Measurements from ENCODE around the gene DDX28. TPM values are rescaled to one million over a fixed set of nuclear protein-coding genes. Genes with fewer than 3 reads are reported as not detected.
"Not testable (repeated sequence)": the region's sequence is repeated elsewhere in the genome, so short reads cannot be mapped to it uniquely, and the experiment has no call there.

DDX28 gene
- total RNA-seq, 2 experiments from 2014 or later = 11.6 to 12.3 TPM

DNA sequence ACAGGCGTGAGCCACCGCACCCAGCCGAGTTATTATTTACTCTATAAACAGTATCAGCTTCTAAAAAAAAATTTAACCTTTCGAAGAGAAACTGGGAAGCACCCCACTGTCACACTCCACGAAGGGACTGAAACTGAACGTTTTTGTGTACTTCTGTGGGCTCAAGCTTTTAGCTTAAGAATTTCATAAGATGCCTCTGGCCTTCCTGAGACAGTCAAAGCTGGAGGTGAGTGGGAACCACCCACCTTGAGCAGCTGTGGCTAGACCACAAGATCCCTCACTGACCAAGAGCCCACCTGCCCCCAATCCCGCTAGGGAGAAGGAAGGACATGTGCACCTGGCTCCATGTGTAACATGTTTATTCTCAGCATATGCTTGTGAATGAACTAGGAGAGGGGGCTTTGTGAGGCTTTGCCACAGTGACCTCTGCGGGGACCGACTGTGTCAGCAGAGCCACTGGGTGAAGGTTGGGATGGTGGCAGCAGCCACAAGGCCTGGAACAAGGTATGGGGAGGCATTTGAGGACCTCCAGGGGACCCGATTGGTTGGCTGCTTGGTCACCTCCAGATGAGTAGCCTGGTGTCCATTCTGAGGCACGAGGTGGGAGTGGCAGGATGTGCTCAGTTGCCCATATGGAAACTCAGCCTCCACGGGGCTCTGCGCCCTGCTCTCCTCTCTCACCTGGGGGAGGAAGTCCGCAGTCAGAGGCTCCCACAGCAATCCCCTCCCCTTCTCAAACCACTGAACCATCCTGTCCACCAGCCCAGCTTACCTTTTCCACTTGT, 47.5 kb downstream of the DDX28 start:
- ChIA-PET POLR2A (interaction anchor here (1.3 kb wide), 1 partner anchor 43 kb away, joined by 3 read pairs; the partner anchor contains the start of gene CTRL), CTCF (no interaction called here)
- no peak for DNase-seq
- Mint-ChIP-seq H3K9me3 (no peaks in the 10 kb centered on the region), H3K4me3 (no peak overlapping the region), H3K27ac (no peak overlapping the region), H3K4me1 (no peaks in the 10 kb centered on the region), H3K27me3 (peaks cover 17% of the 10 kb centered on the region), H3K36me3 (ENCODE audit: low read depth) (no peaks in the 10 kb centered on the region)

DNA sequence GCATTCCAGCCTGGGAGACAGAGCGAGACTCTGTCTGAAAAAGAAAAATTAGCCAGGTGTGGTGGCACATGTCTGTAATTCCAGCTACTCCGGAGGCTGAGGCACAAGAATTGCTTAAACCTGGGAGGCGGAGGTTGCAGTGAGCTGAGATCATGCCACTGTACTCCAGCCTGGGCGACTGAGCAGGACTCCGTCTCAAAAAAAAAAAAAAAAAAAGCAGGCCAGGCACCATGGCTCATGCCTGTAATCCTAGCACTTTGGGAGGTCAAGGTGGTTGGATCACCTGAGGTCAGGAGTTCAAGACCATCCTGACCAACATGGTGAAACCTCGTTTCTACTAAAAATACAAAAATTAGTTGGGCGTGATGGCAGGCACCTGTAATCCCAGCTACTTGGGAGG, 50.7 kb downstream of the DDX28 start:
- POLR2A ChIA-PET = interaction anchor here (1.3 kb wide), 2 partner anchors 36 to 39 kb away, joined by 3 to 4 read pairs; partner anchors contain the start of gene PSMB10
- H3K27me3 Mint-ChIP-seq; H3K4me3 Mint-ChIP-seq; H3K36me3 Mint-ChIP-seq (ENCODE audit: low read depth); H3K27ac Mint-ChIP-seq; H3K9me3 Mint-ChIP-seq; DNase-seq: not testable (repeated sequence)
- peaks cover 13% of the 10 kb centered on the region for H3K4me1 Mint-ChIP-seq
- CTCF ChIA-PET = interaction anchor here (0.7 to 1.5 kb wide), 3 partner anchors 29 to 160 kb away, joined by 3 to 4 read pairs (median 3); no protein-coding TSS in a partner anchor

DNA sequence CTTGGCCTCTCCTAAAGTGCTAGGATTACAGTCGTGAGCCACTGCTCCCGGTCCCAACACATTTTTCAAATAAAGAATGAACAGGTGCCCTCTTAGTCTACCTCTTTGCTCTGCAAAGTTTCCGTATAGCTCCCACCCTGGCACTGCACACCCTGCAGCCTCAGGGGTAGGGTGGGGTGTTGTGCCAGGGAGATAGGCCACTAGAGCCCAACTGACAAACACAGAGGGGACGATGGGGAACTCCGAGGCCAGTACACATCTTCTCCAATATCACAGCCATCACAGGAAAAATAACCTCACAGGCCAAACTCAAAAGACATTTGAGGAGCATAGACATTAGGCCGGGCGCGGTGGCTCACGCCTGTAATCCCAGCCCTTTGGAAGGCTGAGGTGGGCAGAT, 51.9 kb downstream of the DDX28 start:
- no peak overlapping the region for H3K4me3 Mint-ChIP-seq
- H3K9me3 Mint-ChIP-seq = no peaks in the 10 kb centered on the region
- CTCF ChIA-PET = interaction anchor here (1.0 to 1.5 kb wide), 4 partner anchors 10 to 70 kb away, joined by 3 to 6 read pairs (median 4); no protein-coding TSS in a partner anchor
- peaks cover 5% of the 10 kb centered on the region for H3K36me3 Mint-ChIP-seq (ENCODE audit: low read depth)
- POLR2A ChIA-PET = interaction anchor here (0.9 kb wide), 1 partner anchor 35 kb away, joined by 3 read pairs; the partner anchor contains the start of gene PSMB10
- no peak overlapping the region for H3K27ac Mint-ChIP-seq
- DNase-seq = no peak
- peaks cover 6% of the 10 kb centered on the region for H3K27me3 Mint-ChIP-seq
- peaks cover 25% of the 10 kb centered on the region for H3K4me1 Mint-ChIP-seq

Other genes starting within 250 kb of the DDX28 start
- 10 to 100 TPM; 23.2 to 24.3 TPM for gene RANBP10, start 216.7 kb downstream of the DDX28 start, total RNA-seq
- under 1 TPM; 0.20 to 0.25 TPM for gene TSNAXIP1, start 216.3 kb downstream of the DDX28 start, total RNA-seq
- gene THAP11, start 180.9 kb downstream of the DDX28 start, total RNA-seq = 10 to 100 TPM; 40.6 to 42.3 TPM
- gene NUTF2, start 176.3 kb downstream of the DDX28 start, total RNA-seq = 100 to 1,000 TPM in 1 of 2 experiments, 10 to 100 TPM in 1; 96.4 to 101 TPM
- gene CENPT, start 175.5 kb downstream of the DDX28 start, total RNA-seq = 10 to 100 TPM; 50.2 to 53.5 TPM
- 10 to 100 TPM; 98.4 to 99.3 TPM for gene EDC4, start 150.2 kb downstream of the DDX28 start, total RNA-seq
- gene NRN1L, start 138.3 kb downstream of the DDX28 start, total RNA-seq = 1 to 10 TPM in 1 of 2 experiments, under 1 TPM in 1; 0.76 to 1.3 TPM
- 10 to 100 TPM; 19.0 TPM for gene PSKH1, start 130.0 kb downstream of the DDX28 start, total RNA-seq
- gene CTRL, start 91.4 kb downstream of the DDX28 start, total RNA-seq = 1 to 10 TPM; 4.5 to 5.0 TPM
- 100 to 1,000 TPM; 236 to 241 TPM for gene PSMB10, start 86.4 kb downstream of the DDX28 start, total RNA-seq
- 10 to 100 TPM; 10.7 to 14.8 TPM for gene LCAT, start 79.1 kb downstream of the DDX28 start, total RNA-seq
- 10 to 100 TPM; 37.9 to 40.0 TPM for gene SLC12A4, start 54.6 kb downstream of the DDX28 start, total RNA-seq
- gene DPEP3, start 42.7 kb downstream of the DDX28 start, total RNA-seq = under 1 TPM in 1 of 2 experiments, not detected in 1; 0.20 TPM
- gene DPEP2, start 23.7 kb downstream of the DDX28 start, total RNA-seq = 10 to 100 TPM; 17.5 to 18.1 TPM
- gene DPEP2NB, start 7.3 kb downstream of the DDX28 start, total RNA-seq = not detected
- 10 to 100 TPM; 23.8 to 24.4 TPM for gene DUS2, start 52 bp upstream of the DDX28 start, total RNA-seq
- 100 to 1,000 TPM; 208 to 209 TPM for gene NFATC3, start 62.1 kb upstream of the DDX28 start, total RNA-seq
- not detected for gene ESRP2, start 212.9 kb upstream of the DDX28 start, total RNA-seq
- 1 to 10 TPM; 7.4 to 7.5 TPM for gene PLA2G15, start 222.1 kb upstream of the DDX28 start, total RNA-seq
- gene SLC7A6, start 241.3 kb upstream of the DDX28 start, total RNA-seq = 10 to 100 TPM; 66.7 to 68.9 TPM

Data from activated CD4-positive, alpha-beta memory T cell treated with anti-CD3 and anti-CD28 coated beads, Interleukin-2, amount 10 ng/mL, durations not matched to agents 7 days and 5 days (primary cell).